OCI-LY1 (cell line): Measurements from ENCODE around the gene NECTIN4.

Experiments
- H2AFZ ChIP-seq: fragments of 200-600 bp; sonication (generic), shearing (Covaris generic); 2 replicates; pipeline ENCODE4 v1.6.0; 2014; ENCODE audit warnings: antibody characterized with exemption, mild to moderate bottlenecking, low read length
- H3F3A ChIP-seq: fragments of 200-600 bp; sonication (generic), shearing (Covaris generic); 2 replicates; pipeline ENCODE4 v1.6.0; 2014; ENCODE audit warnings: mild to moderate bottlenecking, antibody characterized with exemption, low read length, moderate library complexity; ENCODE audit not compliant: insufficient read depth
- H3K27ac ChIP-seq: fragments of 200-600 bp; sonication (generic); 2 replicates; pipeline ENCODE4 v1.5.1; 2014; ENCODE audit warnings: low read length, mixed run types, mild to moderate bottlenecking, low read depth; ENCODE audit not compliant: poor library complexity, severe bottlenecking
- H3K27me3 ChIP-seq: fragments of 200-600 bp; sonication (generic); 2 replicates; pipeline ENCODE4 v1.6.0; 2014; ENCODE audit warnings: antibody characterized with exemption, mild to moderate bottlenecking, low read length, moderate library complexity; ENCODE audit not compliant: insufficient read depth
- H3K36me3 ChIP-seq: fragments of 200-600 bp; sonication (generic); 2 replicates; pipeline ENCODE4 v1.6.1; 2014; ENCODE audit warnings: mild to moderate bottlenecking, antibody characterized with exemption, low read length, moderate library complexity, mixed read lengths; ENCODE audit not compliant: insufficient read depth
- H3K4me1 ChIP-seq: fragments of 200-600 bp; sonication (generic); 2 replicates; pipeline ENCODE4 v1.5.1; 2014; ENCODE audit warnings: mild to moderate bottlenecking, low read length, moderate library complexity; ENCODE audit not compliant: insufficient read depth, severe bottlenecking
- H3K4me2 ChIP-seq: fragments of 200-600 bp; sonication (generic), shearing (Covaris generic); 2 replicates; pipeline ENCODE4 v1.6.1; 2014; ENCODE audit warnings: low read length
- H3K4me3 ChIP-seq: fragments of 200-600 bp; sonication (generic); 2 replicates; pipeline ENCODE4 v1.5.1; 2014; ENCODE audit warnings: low read length, low read depth, mild to moderate bottlenecking, mixed read lengths; ENCODE audit not compliant: poor library complexity, severe bottlenecking
- H3K79me2 ChIP-seq: fragments of 200-600 bp; shearing (Covaris generic); 2 replicates; pipeline ENCODE4 v1.6.1; 2016; ENCODE audit warnings: mixed run types, low read length, mixed read lengths; ENCODE audit not compliant: insufficient read depth
- H3K9ac ChIP-seq: fragments of 200-600 bp; sonication (generic), shearing (Covaris generic); 2 replicates; pipeline ENCODE4 v1.6.1; 2014; ENCODE audit warnings: mild to moderate bottlenecking, low read length, mixed read lengths
- H3K9me2 ChIP-seq: fragments of 200-600 bp; sonication (generic), shearing (Covaris generic); 2 replicates; pipeline ENCODE4 v1.6.1; 2014; ENCODE audit warnings: low read depth, mild to moderate bottlenecking, low read length, mixed read lengths
- H3K9me3 ChIP-seq: fragments of 200-600 bp; shearing (Covaris generic); 2 replicates; pipeline ENCODE4 v1.6.1; 2014; ENCODE audit warnings: low read length, mixed read lengths
- H4K20me1 ChIP-seq: fragments of 200-600 bp; sonication (generic), shearing (Covaris generic); 2 replicates; pipeline ENCODE4 v1.6.0; 2016; ENCODE audit warnings: mild to moderate bottlenecking, low read length; ENCODE audit not compliant: insufficient read depth
- EZH2 ChIP-seq: fragments of 200-600 bp; sonication (generic), shearing (Covaris generic); IDR thresholded peaks from 2 replicates; pipeline ENCODE4 v1.8.0; 2017; ENCODE audit warnings: borderline replicate concordance, mixed run types, mild to moderate bottlenecking, antibody characterized with exemption, low read length, moderate library complexity, mixed read lengths
- TF ChIP-seq, protein P1 (sequence below): fragments of 200-600 bp; sonication (generic), shearing (Covaris generic); IDR thresholded peaks from 2 replicates; pipeline ENCODE4 v1.5.1; 2017; ENCODE audit warnings: mild to moderate bottlenecking, antibody characterized with exemption, low read length, moderate library complexity, mixed read lengths

NECTIN4 gene

DNA sequence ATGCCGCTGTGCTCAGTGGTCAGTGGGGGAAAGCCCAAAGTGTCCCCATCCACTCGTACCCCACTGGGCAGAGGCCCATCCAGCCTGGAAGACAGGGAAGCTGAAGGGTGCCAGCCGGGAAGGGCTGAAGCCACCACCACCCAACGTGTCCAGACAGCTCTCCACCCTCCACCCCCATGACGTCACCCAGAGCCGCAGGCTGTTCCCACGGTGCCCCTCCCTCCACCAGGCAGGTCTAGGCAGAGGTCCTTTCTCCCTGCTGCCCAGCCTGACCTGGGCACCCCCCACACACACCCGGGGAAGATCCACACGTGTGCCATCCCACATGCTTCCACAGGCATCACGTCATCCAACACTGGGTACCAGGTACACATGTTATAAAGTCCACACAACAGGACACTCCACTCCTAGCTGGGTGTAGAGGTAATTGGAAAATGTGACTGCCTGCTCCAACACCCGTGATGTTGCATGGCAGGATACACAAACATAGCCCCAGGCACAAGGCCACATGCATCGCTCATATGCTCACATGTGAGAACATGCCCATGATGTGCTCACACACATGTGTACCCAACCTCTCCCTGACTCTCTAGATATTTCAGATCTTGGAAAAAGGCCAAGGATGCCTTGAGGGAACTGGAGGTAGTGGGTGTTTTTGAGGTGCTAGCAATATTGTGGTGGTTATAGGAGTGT is 14.5 kb downstream of the NECTIN4 start:
- H2AFZ ChIP-seq: no peak overlapping the region

DNA sequence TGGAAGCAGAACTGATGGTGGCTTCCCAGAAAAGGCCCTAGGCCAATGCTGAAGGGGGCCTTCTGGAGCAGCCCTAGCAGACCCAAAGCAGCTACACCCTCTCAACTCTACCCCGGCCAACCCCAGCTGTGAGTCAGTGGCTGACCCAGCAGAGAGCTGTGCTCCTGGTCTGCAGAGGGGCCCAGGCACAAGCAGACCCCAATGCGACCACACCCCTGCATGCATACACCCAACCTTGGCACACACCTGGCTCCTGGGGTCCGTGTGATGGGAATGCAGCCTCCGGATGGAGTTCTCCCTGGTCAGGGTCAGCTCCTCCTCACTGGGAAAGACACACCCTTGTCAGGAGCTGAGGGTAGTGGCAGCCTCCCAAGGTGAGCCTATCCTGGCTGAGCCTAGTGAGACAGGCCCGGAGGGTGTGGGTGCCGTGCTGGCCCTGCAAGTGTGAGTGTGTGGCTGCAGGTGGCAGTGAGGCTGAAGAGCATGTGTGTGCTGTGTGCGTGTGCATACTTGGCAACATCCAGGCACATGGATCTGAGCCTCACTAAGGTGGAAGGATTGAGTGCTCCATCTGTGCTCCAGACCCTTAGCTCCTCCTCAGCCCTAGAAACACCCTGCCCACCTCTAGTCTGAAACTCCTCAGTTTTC is 15.8 kb downstream of the NECTIN4 start:
- Histone ChIP-seq H3K4me2 (no peak overlapping the region), H3K27me3 (no peaks in the 10 kb centered on the region; the same call in 1 of the 2 replicates), H4K20me1 (no peaks in the 10 kb centered on the region), H3K79me2 (0 out of 2 replicates have a peak, but pooled peaks cover 7% of the 10 kb centered on the region), H3K9ac (no peak overlapping the region), H3K9me2 (no peaks in the 10 kb centered on the region), H3K27ac (no peak overlapping the region), H2AFZ (no peak overlapping the region), H3K36me3 (no peaks in the 10 kb centered on the region), H3F3A (no peaks in the 10 kb centered on the region), H3K9me3 (peaks cover 3% of the 10 kb centered on the region; the same call in 1 of the 2 replicates), H3K4me1 (peaks cover 8% of the 10 kb centered on the region), H3K4me3 (no peak overlapping the region)
- TF ChIP-seq EZH2: no peak
- TF ChIP-seq, protein P1, sequence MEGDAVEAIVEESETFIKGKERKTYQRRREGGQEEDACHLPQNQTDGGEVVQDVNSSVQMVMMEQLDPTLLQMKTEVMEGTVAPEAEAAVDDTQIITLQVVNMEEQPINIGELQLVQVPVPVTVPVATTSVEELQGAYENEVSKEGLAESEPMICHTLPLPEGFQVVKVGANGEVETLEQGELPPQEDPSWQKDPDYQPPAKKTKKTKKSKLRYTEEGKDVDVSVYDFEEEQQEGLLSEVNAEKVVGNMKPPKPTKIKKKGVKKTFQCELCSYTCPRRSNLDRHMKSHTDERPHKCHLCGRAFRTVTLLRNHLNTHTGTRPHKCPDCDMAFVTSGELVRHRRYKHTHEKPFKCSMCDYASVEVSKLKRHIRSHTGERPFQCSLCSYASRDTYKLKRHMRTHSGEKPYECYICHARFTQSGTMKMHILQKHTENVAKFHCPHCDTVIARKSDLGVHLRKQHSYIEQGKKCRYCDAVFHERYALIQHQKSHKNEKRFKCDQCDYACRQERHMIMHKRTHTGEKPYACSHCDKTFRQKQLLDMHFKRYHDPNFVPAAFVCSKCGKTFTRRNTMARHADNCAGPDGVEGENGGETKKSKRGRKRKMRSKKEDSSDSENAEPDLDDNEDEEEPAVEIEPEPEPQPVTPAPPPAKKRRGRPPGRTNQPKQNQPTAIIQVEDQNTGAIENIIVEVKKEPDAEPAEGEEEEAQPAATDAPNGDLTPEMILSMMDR: peak; percentile 30; the same call in 1 of the 2 replicates

More for the DNA sequence above, 14.5 kb downstream of the NECTIN4 start:
- Histone ChIP-seq H3K36me3 (no peaks in the 10 kb centered on the region), H3K9ac (no peak overlapping the region), H3K27ac (no peak overlapping the region), H3K9me2 (no peaks in the 10 kb centered on the region), H3K79me2 (no peaks in the 10 kb centered on the region), H3K4me1 (peaks cover 5% of the 10 kb centered on the region), H3K27me3 (no peaks in the 10 kb centered on the region; the same call in 1 of the 2 replicates), H4K20me1 (no peaks in the 10 kb centered on the region), H3K4me2 (no peak overlapping the region), H3K9me3 (peaks cover 3% of the 10 kb centered on the region; the same call in 1 of the 2 replicates), H3K4me3 (no peak overlapping the region), H3F3A (no peaks in the 10 kb centered on the region)
- TF ChIP-seq EZH2: no peak
- TF ChIP-seq, protein P1: no peak

DNA sequence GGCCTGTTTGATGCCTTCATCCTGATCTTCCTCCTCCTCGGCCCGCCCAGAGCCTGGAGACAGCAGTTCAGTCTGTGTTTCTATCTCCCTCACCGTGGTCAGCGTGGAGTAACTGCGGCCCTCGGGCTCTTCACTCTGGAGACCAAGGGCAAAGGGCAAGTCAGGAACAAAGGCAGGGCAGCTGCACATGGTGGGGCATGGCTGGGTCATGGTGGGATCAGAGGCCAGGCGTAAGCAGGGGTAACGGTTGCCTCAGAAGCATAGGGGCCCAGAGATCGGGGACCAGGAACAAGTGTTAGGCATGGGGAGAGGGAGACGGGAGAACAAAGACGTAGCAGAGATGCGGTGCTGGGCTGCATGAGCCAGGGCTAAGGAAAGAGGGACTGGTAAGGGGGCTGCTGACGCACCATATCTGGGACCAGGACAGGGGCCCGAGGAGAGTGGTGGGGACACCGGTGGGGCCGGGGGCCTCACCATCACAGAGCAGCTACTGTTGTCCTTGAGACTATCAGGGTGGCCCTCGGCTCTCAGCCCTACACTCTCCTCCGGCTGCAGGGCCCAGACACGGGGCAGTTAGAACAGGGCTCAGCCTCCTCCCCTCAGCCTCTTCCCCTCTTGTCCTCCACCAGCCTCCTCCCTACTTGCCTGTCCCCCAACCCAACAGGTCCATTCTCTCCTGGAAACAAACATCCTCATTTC is 16.5 kb downstream of the NECTIN4 start:
- Histone ChIP-seq H3K9me3 (peaks cover 3% of the 10 kb centered on the region; the same call in 1 of the 2 replicates), H2AFZ (no peak overlapping the region), H3K27ac (no peak overlapping the region), H3K36me3 (no peaks in the 10 kb centered on the region), H3K4me1 (peaks cover 15% of the 10 kb centered on the region), H3K27me3 (no peaks in the 10 kb centered on the region; the same call in 1 of the 2 replicates), H3K9ac (no peak overlapping the region), H4K20me1 (no peaks in the 10 kb centered on the region), H3F3A (no peaks in the 10 kb centered on the region), H3K4me2 (no peak overlapping the region), H3K79me2 (0 out of 2 replicates have a peak, but pooled peaks cover 13% of the 10 kb centered on the region), H3K4me3 (no peak overlapping the region), H3K9me2 (no peaks in the 10 kb centered on the region)
- no peak for TF ChIP-seq EZH2
- TF ChIP-seq, protein P1: no peak
